A673 (cell line): ENCODE measurements around the gene LHFPL6. TPM values are rescaled to one million over a fixed set of nuclear protein-coding genes. Genes with fewer than 3 reads are reported as not detected.

Experiments
- BruUV-seq: library from RNA; stranded (reverse); fragments of 400-500 nt; replicated peaks from 2 replicates; lab custom pipeline; 2021; lab: Mats Ljungman, UMichigan
- CTCF ChIA-PET: fragments of 300-600 bp; sonication (Branson Sonifier 250); formaldehyde crosslinking; loops from one replicate; lab custom pipeline; 2022; ENCODE audit warnings: antibody characterized with exemption; lab: Charles Lee
- POLR2A ChIA-PET: fragments of 300-600 bp; sonication (Branson Sonifier 250); formaldehyde crosslinking; loops from one replicate; lab custom pipeline; 2022; ENCODE audit warnings: antibody characterized with exemption; ENCODE audit not compliant: low non-redundant PET; lab: Charles Lee
- DNase-seq: peaks from one replicate; pipeline ENCODE4 v3.0.0-alpha.2; 2015; ENCODE audit warnings: low spot score
- H3K27ac ChIP-seq: fragments of 200-600 bp; sonication (generic); 2 replicates; pipeline ENCODE4 v1.5.1; 2016; ENCODE audit warnings: mixed run types, low read depth, mild to moderate bottlenecking, mixed read lengths, antibody characterized with exemption, low read length; ENCODE audit not compliant: poor library complexity, severe bottlenecking
- H3K27me3 ChIP-seq: fragments of 200-600 bp; sonication (generic); replicated peaks from 2 replicates; pipeline ENCODE4 v1.6.1; 2017; ENCODE audit warnings: mixed run types, low read depth, mild to moderate bottlenecking, mixed read lengths, antibody characterized with exemption, low read length; ENCODE audit not compliant: insufficient read depth, poor library complexity
- H3K36me3 ChIP-seq: fragments of 200-600 bp; sonication (generic); 2 replicates; pipeline ENCODE4 v1.6.1; 2016; ENCODE audit warnings: mixed run types, mild to moderate bottlenecking, mixed read lengths, antibody characterized with exemption, low read length; ENCODE audit not compliant: insufficient read depth, poor library complexity, severe bottlenecking
- H3K4me1 ChIP-seq: fragments of 200-600 bp; sonication (generic); 2 replicates; pipeline ENCODE4 v1.6.1; 2017; ENCODE audit warnings: mixed run types, mild to moderate bottlenecking, mixed read lengths, antibody characterized with exemption, low read length; ENCODE audit not compliant: insufficient read depth, poor library complexity, severe bottlenecking
- H3K4me3 ChIP-seq: fragments of 200-600 bp; sonication (generic); 2 replicates; pipeline ENCODE4 v1.5.1; 2016; ENCODE audit warnings: low read depth, mixed run types, mild to moderate bottlenecking, mixed read lengths, low read length; ENCODE audit not compliant: poor library complexity, severe bottlenecking
- H3K9me3 ChIP-seq: fragments of 200-600 bp; sonication (generic); 2 replicates; pipeline ENCODE4 v1.6.1; 2016; ENCODE audit warnings: mixed run types, low read depth, mild to moderate bottlenecking, mixed read lengths, antibody characterized with exemption, low read length; ENCODE audit not compliant: poor library complexity, severe bottlenecking
- CTCF ChIP-seq: fragments of 300-800, 200-600 bp; sonication (generic); conservative IDR thresholded peaks from 2 replicates; pipeline ENCODE4 v1.5.1; 2017; ENCODE audit warnings: low read depth, mild to moderate bottlenecking, antibody characterized with exemption, low read length, moderate library complexity, mixed read lengths
- EZH2 ChIP-seq: fragments of 200-600 bp; sonication (generic); IDR thresholded peaks from 2 replicates; pipeline ENCODE4 v1.6.1; 2017; ENCODE audit warnings: borderline replicate concordance, low read depth, mild to moderate bottlenecking, mixed read lengths, antibody characterized with exemption, low read length; ENCODE audit not compliant: poor library complexity, severe bottlenecking
- intact Hi-C: fragments of 100-400 bp; cut with micrococcal nuclease; formaldehyde crosslinking; loops from one replicate; pipeline ENCODE4 v1.10.0; 2022; ENCODE audit not compliant: unreplicated experiment
- total RNA-seq: library from RNA; stranded (reverse); gene quantifications from 2 replicates; pipeline ENCODE4 v1.2.3, GENCODE V29; 2021

LHFPL6 gene
- total RNA-seq, 1 experiment from 2014 or later, result 63.9 TPM

- H3K4me3 ChIP-seq, result no peak overlapping the region
- intact Hi-C loops, result no loop called here
- H3K27me3 ChIP-seq, result no peaks in the 10 kb centered on the region
- no peaks in the 10 kb centered on the region for H3K36me3 ChIP-seq
- peaks cover 37% of the 10 kb centered on the region for H3K4me1 ChIP-seq
- no peak overlapping the region for H3K27ac ChIP-seq
- TF ChIP-seq CTCF, result no peak
- no peak for TF ChIP-seq EZH2
- POLR2A ChIA-PET, result interaction anchor here (0.6 kb wide), 1 partner anchor 21 kb away, joined by 3 read pairs; no protein-coding TSS in a partner anchor
- H3K9me3 ChIP-seq, result no peaks in the 10 kb centered on the region
- CTCF ChIA-PET, result no interaction called here
- no peak for DNase-seq
- BruUV-seq, result no TSS peak
Observed at GRCh38 chr13:39481491-39481890, 121.5 kb downstream of the LHFPL6 start.

- POLR2A ChIA-PET, result no interaction called here
- no peak for DNase-seq
- CTCF ChIA-PET, result no interaction called here
- Histone ChIP-seq H3K4me1 (peaks cover 3% of the 10 kb centered on the region), H3K36me3 (no peaks in the 10 kb centered on the region), H3K27me3 (no peaks in the 10 kb centered on the region), H3K9me3 (no peaks in the 10 kb centered on the region), H3K4me3 (no peak overlapping the region), H3K27ac (no peak overlapping the region)
- intact Hi-C loops, result no loop called here
- BruUV-seq, result no TSS peak
- TF ChIP-seq CTCF (no peak), EZH2 (no peak)
Observed at GRCh38 chr13:39474600-39474999, 128.4 kb downstream of the LHFPL6 start.

- no TSS peak for BruUV-seq
- H3K4me3 ChIP-seq, result no peak overlapping the region
- ChIA-PET POLR2A (no interaction called here), CTCF (no interaction called here)
- H3K27me3 ChIP-seq, result no peaks in the 10 kb centered on the region
- H3K27ac ChIP-seq, result no peak overlapping the region
- H3K9me3 ChIP-seq, result no peaks in the 10 kb centered on the region
- TF ChIP-seq EZH2, result no peak
- no peak for TF ChIP-seq CTCF
- H3K4me1 ChIP-seq, result peaks cover 2% of the 10 kb centered on the region
- no peaks in the 10 kb centered on the region for H3K36me3 ChIP-seq
- intact Hi-C loops, result no loop called here
- DNase-seq, result no peak
Observed at GRCh38 chr13:39469676-39470075, 133.3 kb downstream of the LHFPL6 start.
